ENCODE results near the gene RNASE13. TPM values are rescaled to one million over a fixed set of nuclear protein-coding genes. Genes with fewer than 3 reads are reported as not detected.

Gene RNASE13
- total RNA-seq, 1 experiment from 2014 or later: not detected

GRCh38 chr14:21054123-21054767, 19.6 kb upstream of the RNASE13 start:
- Histone ChIP-seq H3K4me3 (ENCODE audit: low read depth, low read length, poor library complexity, severe bottlenecking) (no peak overlapping the region), H3K9me3 (ENCODE audit: low read depth, low read length, poor library complexity, severe bottlenecking) (no peaks in the 10 kb centered on the region), H3K36me3 (ENCODE audit: insufficient read depth, low read length, poor library complexity, severe bottlenecking) (no peaks in the 10 kb centered on the region), H3K4me1 (ENCODE audit: insufficient read depth, low read length, poor library complexity, severe bottlenecking) (no peaks in the 10 kb centered on the region), H3K27ac (ENCODE audit: low read depth, low read length, poor library complexity, severe bottlenecking) (no peak overlapping the region), H3K27me3 (replicated peaks; ENCODE audit: insufficient read depth, low read depth, low read length, poor library complexity) (no peaks in the 10 kb centered on the region)
- DNase-seq (ENCODE audit: low spot score): no peak
- ChIA-PET POLR2A (ENCODE audit: low non-redundant PET) (no interaction called here), CTCF (no interaction called here)
- intact Hi-C loops (cut with micrococcal nuclease; ENCODE audit: unreplicated experiment): no loop called here
- BruUV-seq (replicated peaks): no TSS peak
- TF ChIP-seq EZH2 (IDR thresholded peaks at IDR 0.05; ENCODE audit: borderline replicate concordance, low read depth, low read length, poor library complexity, severe bottlenecking) (no peak), CTCF (conservative IDR thresholded peaks at IDR 0.05; ENCODE audit: low read depth, low read length) (no peak)

DNA sequence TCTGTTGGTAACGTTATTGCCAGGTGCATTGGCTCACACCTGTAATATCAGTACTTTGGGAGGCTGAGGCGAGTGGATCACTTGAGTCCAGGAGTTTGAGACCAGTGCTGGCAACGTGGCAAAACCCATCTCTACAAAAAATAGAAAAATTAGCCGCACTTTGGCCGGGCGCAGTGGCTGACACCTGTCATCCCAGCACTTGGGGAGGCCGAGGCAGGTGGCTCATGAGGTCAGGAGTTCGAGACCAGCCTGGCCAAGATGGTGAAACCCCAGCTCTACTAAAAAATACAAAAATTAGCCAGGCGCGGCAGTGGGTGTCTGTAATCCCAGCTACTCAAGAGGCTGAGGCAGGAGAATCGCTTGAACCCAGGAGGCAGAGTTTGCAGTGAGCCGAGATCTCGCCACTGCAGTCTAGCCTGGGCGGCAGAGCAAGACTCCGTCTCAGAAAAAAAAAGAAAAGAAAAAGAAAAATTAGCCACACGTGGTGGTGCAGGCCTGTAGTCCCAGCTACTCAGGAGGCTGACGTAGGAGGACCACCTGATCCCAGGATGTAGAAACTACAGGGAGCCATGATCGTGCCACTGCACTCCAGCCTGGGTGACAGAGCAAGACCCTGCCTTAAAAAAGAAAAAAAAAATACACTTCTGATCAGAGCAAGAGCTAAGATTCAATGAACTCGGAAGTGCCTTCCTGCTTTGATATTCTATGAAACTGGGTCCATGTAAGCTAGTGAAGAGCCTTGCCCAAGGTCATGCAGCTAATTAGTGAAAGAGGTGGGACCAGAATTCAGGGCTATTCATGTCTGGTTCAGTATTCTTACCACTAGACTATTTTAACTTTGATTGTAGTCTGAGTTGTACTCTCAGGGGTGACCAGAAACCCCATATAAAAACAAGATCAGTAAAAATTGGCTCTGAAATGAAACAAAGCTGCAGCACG, 18.8 kb upstream of the RNASE13 start:
- intact Hi-C loops (cut with micrococcal nuclease; ENCODE audit: unreplicated experiment): no loop called here

DNA sequence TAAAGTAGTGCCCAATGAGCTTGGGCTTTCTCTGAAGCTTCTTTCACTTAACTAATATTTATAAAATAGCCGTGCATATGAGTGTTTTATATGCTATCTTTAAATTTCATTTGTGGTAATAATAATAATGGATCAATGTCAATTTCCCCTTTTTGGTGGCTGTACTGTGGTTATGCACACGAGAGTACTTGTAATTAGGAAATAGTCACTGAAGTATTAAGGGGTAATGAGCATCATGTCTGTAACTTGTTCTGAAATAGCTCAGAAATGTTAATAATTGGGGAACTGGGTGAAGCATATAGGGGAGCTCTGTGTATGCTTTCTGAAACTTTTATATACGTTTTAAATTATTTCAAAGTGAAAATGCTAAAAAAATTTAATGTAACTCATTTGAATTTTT, 16.0 kb upstream of the RNASE13 start:
- Histone ChIP-seq H3K9me3 (ENCODE audit: low read depth, low read length, poor library complexity, severe bottlenecking) (no peaks in the 10 kb centered on the region), H3K4me3 (ENCODE audit: low read depth, low read length, poor library complexity, severe bottlenecking) (no peak overlapping the region), H3K27me3 (replicated peaks; ENCODE audit: insufficient read depth, low read depth, low read length, poor library complexity) (no peaks in the 10 kb centered on the region), H3K27ac (ENCODE audit: low read depth, low read length, poor library complexity, severe bottlenecking) (no peak overlapping the region), H3K36me3 (ENCODE audit: insufficient read depth, low read length, poor library complexity, severe bottlenecking) (no peaks in the 10 kb centered on the region), H3K4me1 (ENCODE audit: insufficient read depth, low read length, poor library complexity, severe bottlenecking) (no peaks in the 10 kb centered on the region)
- no TSS peak for BruUV-seq (replicated peaks)
- no peak for TF ChIP-seq CTCF (conservative IDR thresholded peaks at IDR 0.05; ENCODE audit: low read depth, low read length)
- no peak for TF ChIP-seq EZH2 (IDR thresholded peaks at IDR 0.05; ENCODE audit: borderline replicate concordance, low read depth, low read length, poor library complexity, severe bottlenecking)
- intact Hi-C loops (cut with micrococcal nuclease; ENCODE audit: unreplicated experiment): no loop called here
- DNase-seq (ENCODE audit: low spot score): no peak
- ChIA-PET POLR2A (ENCODE audit: low non-redundant PET) (no interaction called here), CTCF (no interaction called here)

More for the DNA sequence above, 18.8 kb upstream of the RNASE13 start:
- TF ChIP-seq CTCF (conservative IDR thresholded peaks at IDR 0.05; ENCODE audit: low read depth, low read length) (no peak), EZH2 (IDR thresholded peaks at IDR 0.05; ENCODE audit: borderline replicate concordance, low read depth, low read length, poor library complexity, severe bottlenecking) (no peak)
- H3K9me3 ChIP-seq (ENCODE audit: low read depth, low read length, poor library complexity, severe bottlenecking): no peaks in the 10 kb centered on the region
- H3K4me3 ChIP-seq (ENCODE audit: low read depth, low read length, poor library complexity, severe bottlenecking): no peak overlapping the region
- ChIA-PET CTCF (no interaction called here), POLR2A (ENCODE audit: low non-redundant PET) (no interaction called here)
- no TSS peak for BruUV-seq (replicated peaks)
- no peaks in the 10 kb centered on the region for H3K36me3 ChIP-seq (ENCODE audit: insufficient read depth, low read length, poor library complexity, severe bottlenecking)
- H3K4me1 ChIP-seq (ENCODE audit: insufficient read depth, low read length, poor library complexity, severe bottlenecking): no peaks in the 10 kb centered on the region
- no peak overlapping the region for H3K27ac ChIP-seq (ENCODE audit: low read depth, low read length, poor library complexity, severe bottlenecking)
- DNase-seq (ENCODE audit: low spot score): no peak
- H3K27me3 ChIP-seq (replicated peaks; ENCODE audit: insufficient read depth, low read depth, low read length, poor library complexity): no peaks in the 10 kb centered on the region
